GM21367 (cell line): ENCODE results near the gene GLI3.
A peak's percentile ranks its signal among the peaks of the same experiment; 100 is the strongest.

Source experiments
- ATAC-seq: cut with Tn5 transposase; IDR thresholded peaks from one replicate; pipeline ENCODE4 v1.9.1; 2021; ENCODE audit not compliant: unreplicated experiment

GLI3 gene

GRCh38 chr7:41975849-41976248 lies 261.2 kb downstream of the GLI3 start:
- no peak for ATAC-seq

GRCh38 chr7:41974870-41975557 lies 262.0 kb downstream of the GLI3 start:
- no peak for ATAC-seq

- ATAC-seq: no peak
Observed at GRCh38 chr7:41973202-41973730, 263.7 kb downstream of the GLI3 start.

- ATAC-seq: no peak
Observed at GRCh38 chr7:41972776-41973175, 264.2 kb downstream of the GLI3 start.

GRCh38 chr7:41972270-41972669 lies 264.7 kb downstream of the GLI3 start:
- no peak for ATAC-seq

DNA sequence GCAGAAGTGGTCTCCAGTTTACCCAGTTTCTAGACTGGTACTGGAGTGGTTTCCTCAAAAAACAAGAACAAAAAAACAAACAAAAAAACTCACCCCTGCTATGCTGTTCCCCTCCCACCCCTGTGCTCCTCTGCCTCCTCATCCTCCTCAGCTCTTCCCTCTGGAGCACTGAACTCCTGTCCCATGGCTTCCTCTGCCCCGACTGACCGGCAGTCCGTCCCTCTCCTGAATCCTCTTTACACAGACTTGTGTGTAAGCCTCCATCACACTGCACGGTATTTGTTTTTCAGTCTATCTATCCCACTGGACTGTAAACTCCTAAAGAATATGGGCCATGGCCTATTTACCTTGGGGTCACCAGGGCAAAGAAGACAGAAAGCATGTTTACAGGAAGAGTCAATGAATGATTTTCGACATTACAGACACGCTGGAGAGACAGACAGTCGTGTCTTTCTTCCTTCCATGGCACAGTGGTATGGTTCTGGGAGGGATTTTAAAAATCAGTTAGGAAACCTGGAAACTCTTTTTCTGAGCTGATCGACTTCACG lies 265.3 kb downstream of the GLI3 start:
- no peak for ATAC-seq

GRCh38 chr7:41970941-41971340 lies 266.1 kb downstream of the GLI3 start:
- no peak for ATAC-seq

- ATAC-seq: no peak
Observed at GRCh38 chr7:41969561-41970105, 267.4 kb downstream of the GLI3 start.

DNA sequence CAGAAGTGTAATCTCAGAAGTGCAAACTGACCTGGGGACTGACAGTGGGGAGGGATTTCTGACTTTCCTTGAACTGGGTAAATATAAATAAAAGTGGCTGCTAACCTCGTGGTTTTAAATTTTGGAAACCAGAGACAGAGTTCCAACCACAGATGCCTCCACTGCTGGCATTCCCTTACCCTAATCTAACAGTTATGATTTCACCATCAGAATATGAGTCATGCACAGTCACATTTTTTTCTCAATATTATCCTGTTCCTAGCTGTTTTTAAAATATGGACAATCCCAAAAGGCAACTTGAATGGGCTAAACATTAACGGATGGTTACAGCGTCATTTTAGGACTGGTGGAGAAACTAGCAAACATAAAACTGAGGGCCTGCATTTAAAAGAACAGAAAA lies 269.9 kb downstream of the GLI3 start:
- ATAC-seq: no peak

DNA sequence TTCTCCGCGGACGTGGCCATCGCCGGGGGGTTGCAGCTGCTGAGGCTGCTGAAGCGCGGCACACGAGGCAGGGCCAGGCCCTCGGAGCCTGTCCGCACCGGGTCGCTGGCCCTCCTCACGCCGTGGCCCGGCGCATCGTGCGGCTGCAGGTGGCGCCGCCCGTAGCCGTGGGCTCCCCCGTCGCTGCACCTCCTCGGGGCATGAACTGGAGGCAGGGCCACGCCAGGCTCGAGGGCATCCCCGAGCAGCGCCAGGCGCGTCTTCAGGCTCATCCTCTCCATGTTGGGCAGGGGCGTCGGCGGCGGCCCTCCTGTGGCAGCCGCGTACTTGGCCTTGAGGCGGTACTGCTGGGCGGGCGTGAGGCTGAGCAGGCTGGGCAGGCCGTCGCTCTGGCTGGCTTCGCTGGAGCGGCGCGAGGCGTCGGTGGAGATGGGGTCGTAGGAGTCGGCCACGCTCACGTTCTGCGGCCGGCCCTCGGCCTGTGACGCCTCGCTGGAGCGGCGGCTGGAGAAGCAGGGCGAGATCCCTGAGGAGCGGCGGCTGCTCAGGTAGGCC lies 271.0 kb downstream of the GLI3 start:
- ATAC-seq: no peak

DNA sequence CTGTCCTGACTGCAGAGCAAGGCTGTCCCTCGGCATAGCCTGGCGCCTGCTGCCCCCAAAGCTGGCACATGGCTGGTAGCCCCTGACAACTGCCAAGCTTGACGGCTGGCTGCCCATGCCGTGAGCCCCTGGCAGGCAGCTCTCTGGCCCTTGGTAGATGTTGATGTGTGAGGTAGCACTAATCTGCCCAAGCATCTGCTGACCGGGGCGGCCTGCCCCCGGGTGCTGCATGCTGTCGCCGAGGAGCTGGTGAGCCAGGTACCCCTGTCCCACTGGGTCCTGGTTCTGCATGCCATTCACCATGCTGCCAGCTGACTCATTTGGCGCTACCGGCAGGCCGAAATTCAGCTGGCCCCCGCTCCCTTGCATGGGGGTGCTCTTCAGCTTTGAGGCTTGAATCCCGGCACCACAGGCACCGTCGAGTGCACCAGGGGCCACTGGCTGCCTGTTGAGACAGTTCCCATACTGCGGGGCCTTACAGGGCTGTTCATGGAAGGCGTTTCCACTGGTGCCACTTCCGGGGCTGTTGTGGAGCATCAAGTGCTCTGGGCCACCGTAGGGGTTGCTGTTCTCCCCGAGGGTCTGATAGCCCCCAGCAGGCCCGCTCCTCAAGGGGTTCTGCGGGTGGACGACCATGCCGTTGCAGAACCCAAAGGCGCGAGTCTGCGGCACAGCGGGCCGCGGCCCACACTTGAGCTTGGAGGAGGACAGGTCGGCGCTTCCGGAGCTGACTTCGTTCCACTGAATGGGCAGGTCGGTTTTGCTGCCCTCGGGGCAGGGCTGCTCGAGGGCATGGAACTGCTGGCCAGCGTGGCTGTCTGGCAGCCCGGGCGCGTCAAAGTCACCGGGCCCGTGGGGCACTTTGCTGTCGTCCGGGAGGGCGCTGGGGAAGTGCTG lies 271.9 kb downstream of the GLI3 start:
- no peak for ATAC-seq

- no peak for ATAC-seq
Observed at GRCh38 chr7:41964183-41964753, 272.7 kb downstream of the GLI3 start.

DNA sequence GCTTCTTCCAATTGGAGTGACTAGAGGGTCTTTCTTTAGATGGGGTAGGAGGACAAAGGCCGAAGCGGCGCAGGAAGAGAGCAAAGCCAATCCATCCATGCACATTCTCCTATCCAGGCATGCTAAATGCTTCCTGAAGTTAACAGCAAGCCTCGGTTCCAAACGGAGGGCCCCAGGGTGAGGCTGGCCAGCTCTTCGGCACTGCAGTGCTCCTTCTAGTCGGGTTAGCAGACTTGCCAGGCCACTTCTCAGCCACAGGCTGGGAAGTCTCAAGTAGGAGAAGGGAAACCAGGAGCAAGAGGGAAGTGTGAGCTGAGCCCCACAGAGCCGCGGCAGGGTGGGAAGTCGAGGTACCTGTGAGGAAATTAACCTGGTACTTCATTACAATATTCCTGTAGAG lies 280.3 kb downstream of the GLI3 start:
- no peak for ATAC-seq

DNA sequence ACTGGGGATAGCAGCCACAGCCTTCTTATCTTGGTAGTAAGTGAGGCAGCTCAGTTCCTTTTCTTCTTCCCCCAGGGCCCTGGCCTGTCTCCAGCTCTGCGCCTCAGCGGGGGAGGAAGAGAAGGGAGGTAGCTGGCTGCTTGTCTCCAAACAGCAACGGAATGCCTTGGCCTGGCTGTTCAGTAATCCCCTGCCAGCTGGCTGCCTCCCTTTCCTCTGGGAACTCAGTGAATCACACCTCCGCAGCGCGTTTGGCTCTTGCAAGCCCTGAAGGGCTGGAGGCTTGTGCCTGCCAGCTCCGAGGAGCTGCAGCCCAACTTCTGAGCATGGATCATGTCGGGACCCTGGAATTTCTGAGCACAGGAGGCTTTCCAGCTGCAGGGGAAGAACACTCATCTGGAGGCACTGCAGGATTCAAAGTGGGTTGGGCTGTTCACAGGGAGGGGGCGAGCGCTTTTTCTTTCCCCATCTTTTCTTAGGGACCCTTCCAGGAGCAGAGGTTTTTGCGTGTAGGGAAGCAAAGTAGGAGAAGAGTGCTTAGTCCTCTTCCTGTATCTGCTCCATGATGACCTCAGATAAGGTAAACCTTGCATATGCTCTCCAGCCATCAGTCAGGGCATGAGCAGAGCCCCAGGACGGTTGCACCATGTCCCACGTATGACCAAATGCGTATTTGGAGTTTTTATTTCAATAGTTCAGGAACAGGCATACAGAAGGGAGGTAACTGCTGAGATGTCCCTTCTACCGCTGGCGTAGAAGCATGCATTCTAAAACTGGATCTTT lies 280.9 kb downstream of the GLI3 start:
- ATAC-seq: no peak

DNA sequence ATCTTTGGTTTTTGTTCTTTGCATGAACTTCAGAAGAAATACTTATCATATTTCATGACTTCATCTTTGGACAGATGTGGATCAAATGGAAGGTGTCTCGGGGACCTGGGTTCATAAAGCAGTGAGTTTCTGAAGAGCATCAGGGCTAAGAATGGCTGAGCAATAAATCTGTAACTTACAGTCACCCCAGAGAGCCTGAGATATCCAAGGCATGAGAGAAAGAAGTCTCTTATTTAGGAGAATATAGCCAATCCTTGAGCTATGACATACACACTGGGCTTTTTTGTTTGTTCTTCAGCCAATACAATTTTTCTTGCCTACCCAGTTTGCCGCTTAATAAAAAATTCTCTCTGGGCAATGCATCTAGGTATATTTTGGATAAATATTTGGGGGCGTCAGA lies 281.6 kb downstream of the GLI3 start:
- no peak for ATAC-seq

- no peak for ATAC-seq
Observed at GRCh38 chr7:41954976-41955375, 282.0 kb downstream of the GLI3 start.

DNA sequence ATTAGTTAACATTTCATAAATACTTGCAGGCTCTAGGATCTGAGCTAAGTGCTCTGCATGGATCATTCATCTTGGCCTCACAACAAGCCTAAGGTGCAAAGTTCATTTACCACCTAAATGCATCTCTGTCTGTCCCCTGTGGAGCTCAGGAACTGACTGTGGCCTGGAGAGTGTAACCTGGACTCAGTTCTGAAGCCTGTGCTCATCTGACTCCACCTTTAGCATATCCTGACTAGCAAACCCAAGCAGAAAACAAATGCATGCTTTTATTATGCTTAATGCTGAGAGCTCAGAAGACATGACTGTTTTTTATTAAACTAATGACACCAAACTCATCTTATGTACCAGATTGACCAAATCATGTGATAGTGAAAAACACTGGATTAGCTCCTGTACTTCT lies 288.5 kb downstream of the GLI3 start:
- ATAC-seq: no peak

DNA sequence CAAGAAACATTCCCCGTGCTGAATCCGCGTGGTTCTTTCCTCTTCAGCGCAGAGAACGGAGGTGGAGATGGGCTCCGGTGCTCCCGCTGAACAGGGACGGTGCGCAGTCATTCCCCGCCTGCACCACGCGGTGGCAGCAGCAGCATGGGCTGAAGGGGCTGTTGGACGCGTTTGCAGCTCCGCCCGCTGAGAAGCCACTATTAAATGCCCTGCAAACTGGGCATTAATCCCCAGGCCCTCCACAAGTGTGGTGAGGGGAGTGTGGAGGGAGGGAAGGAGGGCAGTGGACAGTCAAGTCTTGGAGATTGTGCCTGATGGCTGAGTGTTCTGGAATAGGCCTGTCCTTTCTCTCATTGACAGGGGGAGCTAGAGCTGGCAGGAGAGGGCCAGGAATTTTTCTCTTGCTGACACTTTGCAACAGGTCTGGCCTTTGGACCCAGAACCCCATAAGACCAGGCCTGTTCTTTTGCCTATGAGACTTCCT lies 293.9 kb downstream of the GLI3 start:
- peak; percentile 92 for ATAC-seq

DNA sequence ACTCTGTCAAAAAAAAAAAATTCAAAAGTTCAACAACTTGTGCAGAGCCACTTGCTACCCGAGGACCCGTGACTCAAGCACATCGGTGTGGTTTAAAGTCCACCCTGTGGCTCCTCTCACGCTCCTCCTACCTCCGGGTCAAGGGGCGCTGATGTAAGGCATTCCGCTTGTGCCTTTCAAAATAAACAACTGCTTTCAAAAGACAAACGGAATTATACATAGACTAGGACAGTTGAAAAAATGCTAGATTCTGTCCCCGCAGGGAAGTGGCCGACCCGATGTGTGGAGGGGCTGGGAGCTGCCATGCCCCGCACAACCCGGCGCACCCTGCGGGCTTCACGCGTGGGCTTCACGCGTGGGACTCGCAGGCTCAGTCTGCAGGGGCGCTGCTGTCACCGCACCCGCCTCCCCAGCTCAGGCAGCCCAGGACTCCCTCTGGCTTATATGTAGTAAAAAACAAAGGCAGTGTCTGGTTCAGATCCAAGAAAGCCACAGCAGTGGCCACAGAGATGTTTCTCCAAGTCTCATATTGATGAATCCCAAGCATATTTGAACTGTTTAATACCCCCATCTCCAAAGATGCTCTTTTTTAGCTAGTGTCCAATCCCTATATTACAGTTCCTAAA lies 294.4 kb downstream of the GLI3 start:
- ATAC-seq: no peak
